ENCODE data around the gene CALCOCO2.
A peak's percentile ranks its signal among the peaks of the same experiment; 100 is the strongest.

The CALCOCO2 gene

GRCh38 chr17:48894886-48895285 lies 64.1 kb downstream of the CALCOCO2 start:
- ATAC-seq (ENCODE audit: low read depth): no peak
- no peaks in the 10 kb centered on the region for H3K9me3 ChIP-seq (ENCODE audit: severe bottlenecking)
- H3K27ac ChIP-seq (ENCODE audit: poor library complexity, severe bottlenecking): no peak overlapping the region

GRCh38 chr17:48901241-48901640 lies 70.4 kb downstream of the CALCOCO2 start:
- H3K27ac ChIP-seq (ENCODE audit: poor library complexity, severe bottlenecking): no peak overlapping the region

More at GRCh38 chr17:48894886-48895285, 64.1 kb downstream of the CALCOCO2 start:
- no peak overlapping the region for H3K4me3 ChIP-seq (ENCODE audit: severe bottlenecking)
- H3K4me1 ChIP-seq (ENCODE audit: insufficient read depth, poor library complexity, severe bottlenecking): peaks cover 3% of the 10 kb centered on the region
- no peak for TF ChIP-seq CTCF (IDR thresholded peaks at IDR 0.05; ENCODE audit: poor library complexity, severe bottlenecking)
- DNase-seq (ENCODE audit: low spot score): no peak
- H3K36me3 ChIP-seq (ENCODE audit: low read depth): peaks cover 37% of the 10 kb centered on the region
- no peaks in the 10 kb centered on the region for H3K27me3 ChIP-seq (ENCODE audit: insufficient read depth, poor library complexity, severe bottlenecking)

GRCh38 chr17:48903401-48903800 lies 72.6 kb downstream of the CALCOCO2 start:
- ATAC-seq (ENCODE audit: low read depth) (no peak), DNase-seq (ENCODE audit: low spot score) (no peak)
- H3K4me3 ChIP-seq (ENCODE audit: severe bottlenecking): no peak overlapping the region
- peaks cover 2% of the 10 kb centered on the region; the same call in 1 of the 2 replicates for H3K36me3 ChIP-seq (ENCODE audit: low read depth)
- TF ChIP-seq CTCF (IDR thresholded peaks at IDR 0.05; ENCODE audit: poor library complexity, severe bottlenecking): no peak
- H3K27ac ChIP-seq (ENCODE audit: poor library complexity, severe bottlenecking): no peak overlapping the region
- peaks cover 3% of the 10 kb centered on the region for H3K4me1 ChIP-seq (ENCODE audit: insufficient read depth, poor library complexity, severe bottlenecking)
- no peaks in the 10 kb centered on the region for H3K9me3 ChIP-seq (ENCODE audit: severe bottlenecking)
- H3K27me3 ChIP-seq (ENCODE audit: insufficient read depth, poor library complexity, severe bottlenecking): no peaks in the 10 kb centered on the region

More at GRCh38 chr17:48901241-48901640, 70.4 kb downstream of the CALCOCO2 start:
- no peak overlapping the region for H3K4me3 ChIP-seq (ENCODE audit: severe bottlenecking)
- H3K4me1 ChIP-seq (ENCODE audit: insufficient read depth, poor library complexity, severe bottlenecking): no peaks in the 10 kb centered on the region
- DNase-seq (ENCODE audit: low spot score) (no peak), ATAC-seq (ENCODE audit: low read depth) (peak; percentile 56)
- H3K36me3 ChIP-seq (ENCODE audit: low read depth): peaks cover 12% of the 10 kb centered on the region
- H3K27me3 ChIP-seq (ENCODE audit: insufficient read depth, poor library complexity, severe bottlenecking): no peaks in the 10 kb centered on the region
- TF ChIP-seq CTCF (IDR thresholded peaks at IDR 0.05; ENCODE audit: poor library complexity, severe bottlenecking): no peak
- no peaks in the 10 kb centered on the region for H3K9me3 ChIP-seq (ENCODE audit: severe bottlenecking)

GRCh38 chr17:48904428-48904827 lies 73.6 kb downstream of the CALCOCO2 start:
- Histone ChIP-seq H3K9me3 (ENCODE audit: severe bottlenecking) (no peaks in the 10 kb centered on the region), H3K27ac (ENCODE audit: poor library complexity, severe bottlenecking) (no peak overlapping the region), H3K4me3 (ENCODE audit: severe bottlenecking) (no peak overlapping the region), H3K36me3 (ENCODE audit: low read depth) (no peaks in the 10 kb centered on the region; the same call in 1 of the 2 replicates), H3K27me3 (ENCODE audit: insufficient read depth, poor library complexity, severe bottlenecking) (no peaks in the 10 kb centered on the region), H3K4me1 (ENCODE audit: insufficient read depth, poor library complexity, severe bottlenecking) (peaks cover 3% of the 10 kb centered on the region)
- no peak for TF ChIP-seq CTCF (IDR thresholded peaks at IDR 0.05; ENCODE audit: poor library complexity, severe bottlenecking)
- no peak for ATAC-seq (ENCODE audit: low read depth)
- DNase-seq (ENCODE audit: low spot score): no peak

- Histone ChIP-seq H3K27me3 (ENCODE audit: insufficient read depth, poor library complexity, severe bottlenecking) (no peaks in the 10 kb centered on the region), H3K36me3 (ENCODE audit: low read depth) (peaks cover 15% of the 10 kb centered on the region), H3K9me3 (ENCODE audit: severe bottlenecking) (no peaks in the 10 kb centered on the region), H3K4me3 (ENCODE audit: severe bottlenecking) (no peak overlapping the region), H3K27ac (ENCODE audit: poor library complexity, severe bottlenecking) (no peak overlapping the region), H3K4me1 (ENCODE audit: insufficient read depth, poor library complexity, severe bottlenecking) (peaks cover 17% of the 10 kb centered on the region)
- DNase-seq (ENCODE audit: low spot score) (no peak), ATAC-seq (ENCODE audit: low read depth) (no peak)
- TF ChIP-seq CTCF (IDR thresholded peaks at IDR 0.05; ENCODE audit: poor library complexity, severe bottlenecking): no peak
These were observed 75.2 kb downstream of the CALCOCO2 start for GRCh38 chr17:48905987-48906515.
